ENCODE results near the gene CST7.

Gene CST7

GRCh38 chr20:25003002-25003401 lies 53.9 kb downstream of the CST7 start:
- no peak for DNase-seq (ENCODE audit: low spot score)

- peak; percentile 54 for DNase-seq (ENCODE audit: low spot score)
These were observed 56.2 kb downstream of the CST7 start for GRCh38 chr20:25005220-25005619.

- peak; percentile 37 for DNase-seq (ENCODE audit: low spot score)
These were observed 56.6 kb downstream of the CST7 start for GRCh38 chr20:25005661-25006060.

GRCh38 chr20:25006431-25007167 lies 57.5 kb downstream of the CST7 start:
- peak; percentile 50 for DNase-seq (ENCODE audit: low spot score)

- peak; percentile 57 for DNase-seq (ENCODE audit: low spot score)
These were observed 58.6 kb downstream of the CST7 start for GRCh38 chr20:25007491-25008305.

GRCh38 chr20:25008388-25009217 lies 59.5 kb downstream of the CST7 start:
- peak; percentile 31 for DNase-seq (ENCODE audit: low spot score)

All from left forelimb (tissue), 1 donor.